Psoas muscle (tissue), 8 donors: ENCODE data around the gene WNT7A. TPM values are rescaled to one million over a fixed set of nuclear protein-coding genes. Genes with fewer than 3 reads are reported as not detected.

ENCODE experiments used
- ATAC-seq, 4 donors: fragments of 200-7000 bp; cut with Tn5 transposase; one replicate each; pipeline ENCODE4 v1.9.1; 2020; ENCODE audit warnings: moderate library complexity in 3 of 4, mild to moderate bottlenecking in 2 of 4
- DNase-seq, 2 donors: peaks; one replicate each; pipeline ENCODE4 v3.0.0-alpha.2; 2020
- H3K27ac ChIP-seq: fragments of 200-600 bp; one replicate; pipeline ENCODE4 v1.8.0; 2022
- H3K27me3 ChIP-seq, 3 donors: fragments of 200-600 bp in 1 of 3; one replicate each; pipeline versions ENCODE4 v1.6.1 to v1.8.0; 2013 to 2022; ENCODE audit warnings: low read length in 2 of 3, mild to moderate bottlenecking in 2 of 3, moderate library complexity in 1 of 3; ENCODE audit not compliant: insufficient read depth in 3 of 3
- H3K36me3 ChIP-seq, 2 donors: fragments of 200-600 bp in 1 of 2; one replicate each; pipeline versions ENCODE4 v1.6.1 to v1.8.0; 2013 to 2022; ENCODE audit warnings: low read depth in 1 of 2, mild to moderate bottlenecking in 1 of 2, moderate library complexity in 1 of 2; ENCODE audit not compliant: insufficient read depth in 1 of 2
- H3K4me1 ChIP-seq: fragments of 200-600 bp; one replicate; pipeline ENCODE4 v1.8.0; 2022
- H3K4me3 ChIP-seq: fragments of 200-600 bp; one replicate; pipeline ENCODE4 v1.8.0; 2022; ENCODE audit warnings: mild to moderate bottlenecking
- H3K9me3 ChIP-seq: fragments of 200-600 bp; one replicate; pipeline ENCODE4 v1.8.0; 2022
- CTCF ChIP-seq: fragments of 200-600 bp; IDR thresholded peaks from one replicate; pipeline ENCODE4 v1.8.0; 2022; ENCODE audit warnings: antibody characterized with exemption
- WGBS, 3 donors: extraction: QIAGEN DNeasy Blood & Tissue Kit; methylation state at CpG; one replicate each; pipeline versions ENCODE4 v1.1.6 to v1.1.7; 2013; 5-methylcytosine and 5-hydroxymethylcytosine counted together
- intact Hi-C, 2 donors: fragments of 100-400 bp; cut with DNase I; formaldehyde crosslinking; loops; one replicate each; pipeline versions ENCODE4 v1.11.0 to v1.14.2; 2022
- polyA plus RNA-seq, 3 donors: library from polyadenylated mRNA; stranded (reverse); fragments of 200-250 nt; gene quantifications; one replicate each; pipeline ENCODE4 v1.2.3, GENCODE V29; 2013
- total RNA-seq, 4 donors: library from RNA; stranded (reverse); fragmentation: NEBNext Ultra II Directional in 2 of 4; extraction: Animal tissue kit (Norgen Biotek cat#: 25700) in 2 of 4; gene quantifications; one replicate each; pipeline versions ENCODE4 v1.2.1 to v1.2.4, GENCODE V29; 2021 to 2023
- donor health status: healthy with polysubstance abuse.
- donor health status: DM: no; HTN: no; CAD: no; lungs with moderate emphysema.
- donor health status: Bipolar disorder and iron deficiency.
- donor health status: healthy.
- donor health status: DM: yes; HTN: yes; CAD: no.
- donor health status: DM: no; HTN: no; CAD: no.
- donor health status: DM: no; HTN: no; CAD: no.
- donor health status: DM: yes; HTN: yes; CAD: no.

WNT7A gene
- total and polyA plus RNA-seq, 7 donors = 0.04 TPM; not detected in 6

- Histone ChIP-seq H3K36me3 (no peaks in the 10 kb centered on the region), H3K27ac (no peak overlapping the region)
- WGBS, 3 donors = 74 to 81% (median 76%) methylated on average over 16 to 17 of the region's 17 CpGs
Observed at GRCh38 chr3:13795816-13796215, 84.1 kb downstream of the WNT7A start.

DNA sequence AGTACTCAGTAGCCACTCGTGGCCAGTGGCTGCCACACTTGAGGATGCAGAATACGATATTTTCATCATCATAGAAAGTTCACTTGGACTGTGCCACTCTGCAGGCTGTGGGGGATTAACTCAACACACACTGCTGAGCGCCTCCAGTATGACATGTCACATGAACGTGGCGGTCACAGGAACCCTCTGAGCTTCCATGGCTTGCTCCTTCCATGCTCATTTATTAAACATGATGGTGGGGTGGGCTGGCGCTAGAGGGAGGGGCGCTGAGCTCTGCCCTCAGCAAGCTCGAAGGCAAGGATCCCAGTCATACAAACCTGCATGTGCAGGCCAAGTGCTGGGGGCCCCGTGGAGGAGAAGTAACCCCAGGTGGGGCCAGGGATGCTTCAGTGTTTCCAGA is 85.5 kb downstream of the WNT7A start:
- no peak for TF ChIP-seq CTCF
- Histone ChIP-seq H3K27me3 (peaks cover 0 to 24% (median 12%) of the 10 kb centered on the region in 3 donors), H3K36me3 (no peaks in the 10 kb centered on the region), H3K4me3 (no peak overlapping the region), H3K4me1 (no peaks in the 10 kb centered on the region), H3K9me3 (no peaks in the 10 kb centered on the region), H3K27ac (no peak overlapping the region)
- ATAC-seq (no peak), DNase-seq (no peak)
- WGBS, 3 donors = 84 to 90% (median 86%) methylated on average over 9 of the region's 9 CpGs
- intact Hi-C loops = no loop called here

More at GRCh38 chr3:13795816-13796215, 84.1 kb downstream of the WNT7A start:
- no peak for TF ChIP-seq CTCF
- intact Hi-C loops = no loop called here
- DNase-seq = no peak
- Histone ChIP-seq H3K27me3 (peaks cover 0 to 24% (median 12%) of the 10 kb centered on the region in 3 donors), H3K9me3 (no peaks in the 10 kb centered on the region), H3K4me3 (no peak overlapping the region), H3K4me1 (no peaks in the 10 kb centered on the region)
- ATAC-seq = no peak

GRCh38 chr3:13793451-13793850 is 86.4 kb downstream of the WNT7A start:
- Histone ChIP-seq H3K36me3 (no peaks in the 10 kb centered on the region), H3K4me3 (no peak overlapping the region), H3K27ac (no peak overlapping the region), H3K27me3 (peaks cover 0 to 30% (median 13%) of the 10 kb centered on the region in 3 donors), H3K9me3 (no peaks in the 10 kb centered on the region), H3K4me1 (no peaks in the 10 kb centered on the region)
- no peak for TF ChIP-seq CTCF
- ATAC-seq (no peak), DNase-seq (no peak)
- intact Hi-C loops = no loop called here
- 58 to 68% (median 63%) methylated on average over 12 of the region's 12 CpGs for WGBS, 3 donors

DNA sequence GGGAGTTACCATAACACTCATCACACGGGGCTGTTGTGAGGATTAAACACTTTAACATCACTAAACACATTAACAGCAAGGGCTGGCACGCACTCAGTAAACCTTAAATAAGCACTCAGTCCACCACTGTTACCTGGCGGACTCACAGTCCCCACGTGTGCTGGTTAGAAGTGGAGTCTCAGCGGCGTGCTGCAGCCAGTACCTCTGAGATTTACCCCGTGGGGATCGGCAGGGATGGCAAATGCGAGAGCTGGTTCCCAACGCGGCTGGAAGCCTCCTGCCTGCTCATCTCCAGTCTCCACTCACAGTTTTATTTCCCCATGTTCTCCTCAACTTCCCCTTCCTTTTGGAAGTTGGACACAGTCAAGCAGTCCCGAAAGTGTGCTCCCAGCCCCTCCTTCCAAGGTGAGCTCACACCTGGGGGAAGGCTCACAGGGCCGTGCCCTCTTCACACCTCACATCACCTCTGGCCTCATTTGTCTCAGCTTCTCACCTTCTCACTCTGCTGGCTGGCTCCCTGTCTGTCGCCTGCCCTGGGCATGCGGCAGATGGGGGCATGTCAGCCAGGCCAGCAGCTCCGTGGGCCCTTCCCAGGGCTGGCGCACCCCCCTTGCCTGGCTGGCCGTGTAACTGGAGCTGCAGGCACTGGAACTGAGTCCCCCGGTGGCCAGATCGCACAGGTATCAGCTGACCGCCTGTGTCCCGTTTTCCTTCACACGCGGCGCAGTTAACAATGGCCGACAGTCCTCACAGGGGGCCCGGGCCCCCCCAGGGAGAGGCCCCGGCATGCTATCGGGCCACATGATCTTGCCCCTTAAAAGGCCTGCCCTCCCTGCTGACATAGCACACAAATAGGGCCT is 87.1 kb downstream of the WNT7A start:
- DNase-seq = no peak
- intact Hi-C loops = no loop called here
- H3K9me3 ChIP-seq = no peaks in the 10 kb centered on the region
- no peak for TF ChIP-seq CTCF
- H3K36me3 ChIP-seq = no peaks in the 10 kb centered on the region
- H3K4me1 ChIP-seq = no peaks in the 10 kb centered on the region
- no peak overlapping the region for H3K27ac ChIP-seq
- 48 to 52% (median 49%) methylated on average over 29 of the region's 29 CpGs for WGBS, 3 donors
- peaks cover 0 to 35% (median 16%) of the 10 kb centered on the region in 3 donors for H3K27me3 ChIP-seq
- H3K4me3 ChIP-seq = no peak overlapping the region
- no peak for ATAC-seq
